HG03521 (cell line): Measurements from ENCODE around the gene RPL23.
"Not testable (repeated sequence)": the region's sequence is repeated elsewhere in the genome, so short reads cannot be mapped to it uniquely, and the experiment has no call there.

Experiments
- ATAC-seq: cut with Tn5 transposase; IDR thresholded peaks from one replicate; pipeline ENCODE4 v1.9.1; 2021; ENCODE audit warnings: mild to moderate bottlenecking, moderate library complexity; ENCODE audit not compliant: unreplicated experiment

RPL23 gene

GRCh38 chr17:38868817-38869525, 15.4 kb upstream of the RPL23 start:
- ATAC-seq, result peak; percentile 22

DNA sequence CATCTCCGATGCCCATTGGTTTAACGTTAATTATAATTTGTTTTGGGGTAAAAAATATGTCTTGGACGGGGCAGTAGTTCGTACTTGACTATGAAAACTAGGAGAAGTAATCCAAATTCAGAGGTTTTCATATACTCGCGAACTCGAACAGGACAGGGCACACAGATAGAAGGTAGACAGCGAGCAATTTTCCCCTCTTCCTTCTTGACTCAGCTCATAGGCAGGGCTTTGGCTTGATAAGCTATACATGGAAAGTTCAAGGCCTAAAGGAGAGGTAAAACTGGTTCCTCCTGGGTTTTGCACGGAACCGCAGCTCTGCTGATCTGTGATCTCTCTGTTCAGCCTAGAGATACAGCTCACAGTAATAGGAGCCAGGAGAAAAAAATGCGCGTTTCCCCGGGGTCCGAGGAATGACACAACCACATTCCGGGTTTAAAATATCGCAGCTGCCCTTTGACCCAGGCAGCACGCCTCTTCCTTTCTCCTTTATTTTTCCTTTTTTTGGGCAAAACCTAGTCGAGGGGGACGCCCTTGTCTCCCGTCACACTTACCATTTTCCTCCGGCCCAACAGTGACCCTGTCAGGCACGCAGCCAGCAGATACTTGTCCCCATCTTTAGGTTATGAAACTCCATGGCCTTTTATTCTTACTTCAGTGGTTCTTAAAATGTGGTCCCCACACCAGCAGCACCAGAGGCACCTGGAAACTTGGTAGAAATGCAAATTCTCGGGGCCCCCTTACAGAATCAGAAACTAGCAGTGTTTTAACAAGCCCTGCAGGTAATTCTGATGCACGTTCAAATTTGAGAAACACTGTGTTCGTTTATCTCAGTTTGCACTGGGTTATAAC, 14.7 kb upstream of the RPL23 start:
- ATAC-seq, result no peak

DNA sequence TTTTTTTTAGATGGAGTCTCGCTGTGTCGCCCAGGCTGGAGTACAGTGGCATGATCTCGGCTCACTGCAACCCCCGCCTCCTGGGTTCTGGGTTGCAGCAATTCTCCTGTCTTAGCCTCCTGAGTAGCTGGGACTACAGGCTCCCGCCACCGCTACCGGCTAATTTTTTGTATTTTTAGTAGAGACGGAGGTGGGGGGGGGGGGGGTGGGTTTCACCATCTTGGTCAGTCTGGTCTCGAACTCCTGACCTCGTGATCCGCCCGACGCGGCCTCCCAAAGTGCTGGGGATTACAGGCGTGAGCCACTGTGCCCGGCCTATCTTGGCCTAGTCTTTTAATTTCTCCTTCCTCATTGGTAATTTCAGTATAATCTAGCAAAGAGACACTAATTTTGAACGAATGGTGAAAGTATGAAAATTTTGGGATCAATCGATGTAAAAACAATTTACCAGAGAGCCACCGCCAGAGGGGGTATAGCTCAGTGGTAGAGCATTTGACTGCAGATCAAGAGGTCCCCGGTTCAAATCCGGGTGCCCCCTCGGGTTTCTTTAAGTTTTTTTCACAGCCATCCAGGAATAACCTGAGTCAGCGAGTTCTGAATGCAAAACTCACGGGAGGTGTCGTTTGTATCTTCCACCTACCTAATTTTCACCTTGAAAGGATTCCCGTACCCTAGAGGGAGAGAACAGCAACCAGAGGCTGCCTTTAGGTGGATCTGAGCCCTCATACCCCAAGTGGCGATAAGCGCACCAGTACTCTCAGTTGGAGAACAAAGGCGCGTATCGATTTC, 13.9 kb upstream of the RPL23 start:
- no peak for ATAC-seq

GRCh38 chr17:38864636-38865398, 11.3 kb upstream of the RPL23 start:
- ATAC-seq, result no peak

DNA sequence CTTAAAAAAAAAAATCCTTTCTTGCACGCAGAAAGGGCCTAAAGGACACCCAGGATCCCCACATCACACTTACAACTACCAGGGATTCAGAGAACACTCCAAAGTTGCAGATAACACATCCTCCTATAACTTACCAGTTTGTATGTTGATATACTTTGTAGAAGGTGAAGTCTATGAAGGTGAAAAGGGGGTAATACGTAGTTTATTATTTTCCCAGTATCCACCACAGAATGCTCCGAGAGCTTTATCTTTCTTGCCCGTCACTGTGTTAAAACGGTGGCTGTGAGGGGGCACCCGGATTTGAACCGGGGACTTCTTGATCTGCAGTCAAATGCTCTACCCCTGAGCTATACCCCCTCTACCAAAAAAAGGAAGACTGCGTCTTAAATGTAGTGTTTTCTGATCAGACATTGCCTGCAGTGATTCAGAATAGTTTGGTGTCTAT, 7.9 kb upstream of the RPL23 start:
- no peak for ATAC-seq

DNA sequence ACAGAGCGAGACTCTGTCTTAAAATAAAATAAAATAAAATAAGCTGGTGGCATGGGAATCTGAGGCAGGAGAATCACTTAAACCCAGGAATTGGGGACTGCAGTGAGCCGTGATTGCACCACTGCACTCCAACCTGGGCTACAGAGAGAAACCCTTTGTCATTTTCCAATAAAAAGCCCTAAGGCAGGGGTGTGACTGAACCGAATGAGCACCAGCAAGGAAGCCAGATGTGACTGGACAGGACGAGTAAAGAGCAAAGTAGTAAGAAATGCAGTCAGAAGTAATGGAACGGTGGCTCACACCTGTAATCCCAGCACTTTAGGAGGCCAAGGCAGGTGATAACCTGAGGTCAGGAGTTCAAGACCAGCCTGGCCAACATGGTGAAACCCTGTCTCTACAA, 3.8 kb upstream of the RPL23 start:
- ATAC-seq, result no peak

GRCh38 chr17:38855101-38855714, 1.7 kb upstream of the RPL23 start:
- not testable (repeated sequence) for ATAC-seq

DNA sequence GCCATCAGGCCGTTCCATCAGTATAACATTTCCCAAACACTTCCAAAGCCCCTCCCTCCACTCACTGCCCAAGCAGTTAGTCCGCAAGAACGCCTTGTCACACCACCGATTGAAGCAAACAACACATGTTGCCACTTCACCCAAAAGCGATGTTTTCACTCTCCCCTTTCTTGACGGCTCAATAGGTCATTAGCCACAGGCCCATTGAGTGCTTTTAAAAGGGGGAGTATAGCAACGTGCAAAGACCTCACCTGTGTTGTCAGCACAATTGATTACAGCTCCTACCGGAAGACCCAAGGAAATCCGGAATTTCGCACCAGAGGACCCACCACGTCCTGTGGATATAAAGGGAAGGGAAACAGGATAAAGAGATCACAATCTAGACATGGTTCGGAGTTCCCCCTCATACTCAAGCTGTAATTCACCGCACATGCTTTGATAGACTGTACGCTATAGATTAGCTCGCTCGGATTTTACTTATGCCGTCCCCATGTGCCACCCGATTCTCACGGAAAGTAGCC, 690 bp downstream of the RPL23 start:
- ATAC-seq, result no peak

- no peak for ATAC-seq
These were observed 2.1 kb downstream of the RPL23 start for GRCh38 chr17:38851434-38851833.

DNA sequence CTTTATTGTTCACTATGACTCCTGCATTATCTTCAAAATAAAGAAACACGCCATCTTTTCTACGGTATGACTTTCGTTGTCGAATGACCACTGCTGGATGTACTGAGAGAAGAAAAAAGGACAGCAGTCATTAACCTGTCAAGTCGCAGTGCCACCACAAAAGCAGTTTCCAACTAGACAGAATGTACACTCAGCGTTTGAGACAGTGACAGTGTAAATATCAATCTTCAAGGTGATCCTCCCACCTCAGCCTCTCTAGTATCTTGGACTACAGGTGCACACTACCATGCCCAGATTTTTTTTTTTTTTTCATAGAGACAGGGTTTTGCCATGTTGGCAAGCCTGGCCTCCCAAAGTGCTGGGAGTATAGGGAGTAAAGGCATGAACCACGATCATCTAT, 3.1 kb downstream of the RPL23 start:
- no peak for ATAC-seq

- ATAC-seq, result no peak
These were observed 4.4 kb downstream of the RPL23 start for GRCh38 chr17:38848939-38849605.

- ATAC-seq, result no peak
These were observed 5.0 kb downstream of the RPL23 start for GRCh38 chr17:38848557-38848891.

GRCh38 chr17:38844261-38844757, 9.2 kb downstream of the RPL23 start:
- no peak for ATAC-seq

DNA sequence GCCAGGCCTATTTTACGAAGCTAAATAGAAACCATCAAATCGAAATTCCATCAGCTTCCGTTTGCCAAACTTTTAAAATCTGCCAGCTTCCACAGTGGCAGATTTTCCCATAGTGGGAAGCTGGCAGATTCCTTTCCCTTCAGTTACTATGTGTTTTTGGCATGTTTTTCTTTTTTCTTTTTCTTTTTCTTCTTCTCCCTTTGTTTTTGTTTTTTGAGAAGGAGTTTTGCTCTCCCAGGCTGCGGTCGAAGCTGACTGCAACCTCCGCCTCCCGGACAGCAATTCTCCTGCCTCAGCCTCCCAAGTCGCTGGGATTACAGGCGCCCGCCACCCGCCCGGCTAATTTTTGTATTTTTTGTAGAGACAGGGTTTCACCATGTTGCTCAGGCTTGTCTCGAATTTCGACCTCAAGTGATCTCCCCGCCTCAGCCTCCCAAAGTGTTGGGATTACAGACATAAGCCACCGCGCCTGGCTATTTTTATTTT, 27.7 kb downstream of the RPL23 start:
- no peak for ATAC-seq

- ATAC-seq, result peak; percentile 83
These were observed 28.4 kb downstream of the RPL23 start, which contains the start of gene CWC25 for GRCh38 chr17:38824899-38825761. Gene CWC25, minus strand, starts transcription at chr17:38825321. Its CDS starts 138 bp downstream, at chr17:38825183.

- no peak for ATAC-seq
These were observed 37.8 kb downstream of the RPL23 start for GRCh38 chr17:38815576-38816193.

DNA sequence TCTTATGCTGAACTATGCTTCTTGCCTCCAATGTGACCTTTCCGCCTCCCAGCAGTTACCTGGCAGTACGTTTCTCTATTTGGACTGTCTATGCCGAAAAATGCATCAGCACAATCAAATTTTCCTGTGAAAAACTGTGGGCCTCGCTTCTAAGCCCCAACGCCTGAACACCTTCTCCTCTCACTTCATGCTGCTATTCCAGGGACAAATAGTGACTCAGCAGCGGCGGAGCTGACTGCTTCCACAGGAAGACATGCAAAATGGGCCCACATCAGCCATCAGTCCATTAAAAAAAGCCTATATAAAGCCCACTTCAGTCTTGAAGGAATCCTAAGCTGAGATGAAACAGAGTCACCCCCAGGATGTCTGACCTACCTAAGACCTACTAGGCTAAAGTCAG, 43.7 kb downstream of the RPL23 start:
- no peak for ATAC-seq
